Panc1 (cell line): ENCODE data around the gene MAGI3.
"Not testable (repeated sequence)": the region's sequence is repeated elsewhere in the genome, so short reads cannot be mapped to it uniquely, and the experiment has no call there.

Experiments used
- POLR2AphosphoS5 ChIP-seq: IDR thresholded peaks from 2 replicates; pipeline ENCODE4 v1.6.1; 2012; ENCODE audit warnings: mild to moderate bottlenecking, low read depth, low read length, moderate library complexity
- TF ChIP-seq, protein P1 (sequence below): fragments of 450-650 bp; IDR thresholded peaks from 2 replicates; pipeline ENCODE4 v1.5.1; 2017; ENCODE audit warnings: mild to moderate bottlenecking

GRCh38 chr1:113509766-113510165 is 119.5 kb downstream of the MAGI3 start:
- TF ChIP-seq, protein P1, sequence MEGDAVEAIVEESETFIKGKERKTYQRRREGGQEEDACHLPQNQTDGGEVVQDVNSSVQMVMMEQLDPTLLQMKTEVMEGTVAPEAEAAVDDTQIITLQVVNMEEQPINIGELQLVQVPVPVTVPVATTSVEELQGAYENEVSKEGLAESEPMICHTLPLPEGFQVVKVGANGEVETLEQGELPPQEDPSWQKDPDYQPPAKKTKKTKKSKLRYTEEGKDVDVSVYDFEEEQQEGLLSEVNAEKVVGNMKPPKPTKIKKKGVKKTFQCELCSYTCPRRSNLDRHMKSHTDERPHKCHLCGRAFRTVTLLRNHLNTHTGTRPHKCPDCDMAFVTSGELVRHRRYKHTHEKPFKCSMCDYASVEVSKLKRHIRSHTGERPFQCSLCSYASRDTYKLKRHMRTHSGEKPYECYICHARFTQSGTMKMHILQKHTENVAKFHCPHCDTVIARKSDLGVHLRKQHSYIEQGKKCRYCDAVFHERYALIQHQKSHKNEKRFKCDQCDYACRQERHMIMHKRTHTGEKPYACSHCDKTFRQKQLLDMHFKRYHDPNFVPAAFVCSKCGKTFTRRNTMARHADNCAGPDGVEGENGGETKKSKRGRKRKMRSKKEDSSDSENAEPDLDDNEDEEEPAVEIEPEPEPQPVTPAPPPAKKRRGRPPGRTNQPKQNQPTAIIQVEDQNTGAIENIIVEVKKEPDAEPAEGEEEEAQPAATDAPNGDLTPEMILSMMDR = not testable (repeated sequence)
- TF ChIP-seq POLR2AphosphoS5 = not testable (repeated sequence)
